CD14-positive monocyte (primary cell): ENCODE results near the gene GPR183. TPM values are rescaled to one million over a fixed set of nuclear protein-coding genes. Genes with fewer than 3 reads are reported as not detected.

Source experiments
- DNase-seq, 3 donors: peaks; one replicate each; pipeline ENCODE4 v3.0.0-alpha.2; 2011 to 2022
- H2AFZ ChIP-seq: 2 replicates; pipeline ENCODE4 v1.6.0; 2012; ENCODE audit warnings: mild to moderate bottlenecking, low read depth, low read length, inconsistent platforms; ENCODE audit not compliant: insufficient read depth, poor library complexity, severe bottlenecking
- H3K27ac ChIP-seq, 2 donors: 1 replicate in 1 of 2; 2 replicates in 1 of 2; pipeline ENCODE4 v1.5.1; 2012 to 2013; ENCODE audit warnings: low read length in 2 of 2, control low read depth in 1 of 2, inconsistent platforms in 1 of 2, low read depth in 1 of 2, mild to moderate bottlenecking in 1 of 2
- H3K27me3 ChIP-seq, 2 donors: one replicate each; pipeline versions ENCODE4 v1.6.0 to v1.6.1; 2011 to 2013; ENCODE audit warnings: low read length in 2 of 2; ENCODE audit not compliant: control insufficient read depth in 2 of 2, insufficient read depth in 2 of 2
- H3K36me3 ChIP-seq, 2 donors: replicated peaks in 1 of 2; 1 replicate in 1 of 2; 2 replicates in 1 of 2; pipeline versions ENCODE4 v1.5.1 to v1.6.1; 2012 to 2013; ENCODE audit warnings: low read length in 2 of 2, control low read depth in 1 of 2, inconsistent platforms in 1 of 2, mild to moderate bottlenecking in 1 of 2; ENCODE audit not compliant: insufficient read depth in 2 of 2, control insufficient read depth in 1 of 2
- H3K4me1 ChIP-seq, 2 donors: 1 replicate in 1 of 2; 2 replicates in 1 of 2; pipeline versions ENCODE4 v1.5.1 to v1.6.1; 2012 to 2013; ENCODE audit warnings: low read length in 2 of 2, control low read depth in 1 of 2, inconsistent platforms in 1 of 2, mild to moderate bottlenecking in 1 of 2, moderate library complexity in 1 of 2; ENCODE audit not compliant: insufficient read depth in 2 of 2, control insufficient read depth in 1 of 2
- H3K4me2 ChIP-seq: replicated peaks from 2 replicates; pipeline ENCODE3; 2012; ENCODE audit warnings: low read length, moderate library complexity, mild to moderate bottlenecking; ENCODE audit not compliant: poor library complexity, severe bottlenecking; ENCODE audit errors: extremely low read depth
- H3K4me3 ChIP-seq, 3 experiments: fragments of 200-600 bp in 1 of 3; sonication (generic) in 1 of 3; replicated peaks in 1 of 3; 1 replicate in 2 of 3; 2 replicates in 1 of 3; pipeline ENCODE4 v1.5.1; 2011 to 2013; ENCODE audit warnings: low read length in 3 of 3, mild to moderate bottlenecking in 3 of 3, control low read depth in 2 of 3, low read depth in 2 of 3, inconsistent platforms in 1 of 3, moderate library complexity in 1 of 3
- H3K79me2 ChIP-seq: 2 replicates; pipeline ENCODE4 v1.6.0; 2012; ENCODE audit warnings: mild to moderate bottlenecking, control low read depth, inconsistent platforms, low read length, moderate library complexity; ENCODE audit not compliant: insufficient read depth
- H3K9ac ChIP-seq: 2 replicates; pipeline ENCODE4 v1.6.0; 2017; ENCODE audit warnings: low read length, mild to moderate bottlenecking; ENCODE audit not compliant: insufficient read depth, poor library complexity, severe bottlenecking
- H3K9me3 ChIP-seq, 2 donors: replicated peaks in 1 of 2; 1 replicate in 1 of 2; 2 replicates in 1 of 2; pipeline versions ENCODE4 v1.5.1 to v1.6.1; 2012 to 2013; ENCODE audit warnings: low read length in 2 of 2, control low read depth in 1 of 2; ENCODE audit not compliant: control insufficient read depth in 1 of 2, insufficient read depth in 1 of 2
- H4K20me1 ChIP-seq: 2 replicates; pipeline ENCODE4 v1.6.0; 2012; ENCODE audit warnings: mild to moderate bottlenecking, low read length, control low read depth, moderate library complexity; ENCODE audit not compliant: insufficient read depth
- H3K27ac Mint-ChIP-seq, 7 donors: one replicate each; pipeline ENCODE4 v1.8.0; 2020; ENCODE audit warnings: mild to moderate bottlenecking in 7 of 7, mixed read lengths in 7 of 7, moderate library complexity in 6 of 7, inconsistent platforms in 2 of 7
- H3K27me3 Mint-ChIP-seq, 3 donors: one replicate each; pipeline ENCODE4 v1.8.0; 2021 to 2022; ENCODE audit warnings: low read depth in 3 of 3, mild to moderate bottlenecking in 3 of 3, mixed read lengths in 3 of 3, moderate library complexity in 3 of 3, inconsistent platforms in 1 of 3
- H3K36me3 Mint-ChIP-seq, 2 donors: one replicate each; pipeline ENCODE4 v1.8.0; 2020; ENCODE audit warnings: mixed read lengths in 2 of 2, inconsistent platforms in 1 of 2, mild to moderate bottlenecking in 1 of 2
- H3K4me1 Mint-ChIP-seq: one replicate; pipeline ENCODE4 v1.8.0; 2020; ENCODE audit warnings: mild to moderate bottlenecking, mixed read lengths
- H3K4me3 Mint-ChIP-seq, 2 donors: one replicate each; pipeline ENCODE4 v1.8.0; 2020; ENCODE audit warnings: mild to moderate bottlenecking in 2 of 2, mixed read lengths in 2 of 2, moderate library complexity in 1 of 2
- H3K9me3 Mint-ChIP-seq, 7 donors: one replicate each; pipeline ENCODE4 v1.8.0; 2020 to 2022; ENCODE audit warnings: mixed read lengths in 7 of 7, mild to moderate bottlenecking in 6 of 7, moderate library complexity in 6 of 7, inconsistent platforms in 2 of 7
- CTCF ChIP-seq: fragments of 200-600 bp; IDR thresholded peaks from one replicate; pipeline ENCODE4 v1.8.0; 2022; ENCODE audit warnings: antibody characterized with exemption, mild to moderate bottlenecking
- WGBS: methylation state at CpG from one replicate; pipeline ENCODE4 v1.1.5; 2013; ENCODE audit warnings: missing lambda C conversion rate; ENCODE audit not compliant: insufficient coverage; 5-methylcytosine and 5-hydroxymethylcytosine counted together
- intact Hi-C, 2 donors: fragments of 100-400 bp; cut with micrococcal nuclease; formaldehyde crosslinking; loops; one replicate each; pipeline versions ENCODE4 v1.15.0 to v1.15.1; 2023
- polyA plus RNA-seq, 3 donors: library from polyadenylated mRNA; depleted of rRNA in 1 of 3; unstranded in 2 of 3; stranded (reverse) in 1 of 3; fragments of 300-500 nt in 2 of 3; fragments of >200 nt in 1 of 3; fragmentation: Illumina TruSeq in 2 of 3; gene quantifications; 1 replicate in 2 of 3; 2 replicates in 1 of 3; pipeline ENCODE4 v1.2.3, GENCODE V29; 2012 to 2021

The GPR183 gene
- polyA plus RNA-seq, 3 donors = 190 to 459 (median 288) TPM

DNA sequence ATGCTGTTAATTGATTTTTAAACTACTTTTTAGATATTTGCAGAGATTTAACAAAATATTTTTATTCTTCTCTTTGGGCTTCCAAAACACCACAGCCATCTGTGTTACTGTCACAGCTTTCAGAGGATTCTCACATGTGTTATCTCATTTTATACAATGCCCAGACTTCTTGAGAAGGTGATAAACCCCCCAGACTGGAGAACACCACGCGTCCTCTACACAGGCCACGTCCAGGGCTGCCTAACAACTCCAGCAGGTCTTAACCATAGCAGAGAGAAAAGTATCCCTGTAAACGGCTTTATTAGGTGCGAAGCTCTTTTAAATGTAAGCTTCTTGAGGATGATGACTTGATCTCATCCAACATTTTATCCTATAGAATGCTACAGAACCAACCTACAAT, 2.0 kb downstream of the GPR183 start:
- Histone ChIP-seq H3K4me3 (peak overlapping the region in 2 of 3 experiments; percentile 74 to 92), H2AFZ (no peak overlapping the region), H3K27ac (peak overlapping the region in 1 of 2 donors; percentile 75), H3K79me2 (peaks cover 97% of the 10 kb centered on the region), H3K4me1 (peaks cover 68 to 79% of the 10 kb centered on the region in 2 donors), H3K36me3 (peaks cover 0 to 9% of the 10 kb centered on the region in 2 donors), H3K27me3 (no peaks in the 10 kb centered on the region), H3K4me2 (peak overlapping the region; percentile 73), H4K20me1 (peaks cover 46% of the 10 kb centered on the region), H3K9ac (peak overlapping the region; percentile 63), H3K9me3 (no peaks in the 10 kb centered on the region)
- no peak for TF ChIP-seq CTCF
- H3K9me3 Mint-ChIP-seq = no peaks in the 10 kb centered on the region
- no peak for DNase-seq
- no peaks in the 10 kb centered on the region for H3K27me3 Mint-ChIP-seq
- peak overlapping the region in 1 of 2 donors; percentile 91 for H3K4me3 Mint-ChIP-seq
- peak overlapping the region; percentile 59 to 99 (median 87) for H3K27ac Mint-ChIP-seq
- peaks cover 74% of the 10 kb centered on the region for H3K4me1 Mint-ChIP-seq
- intact Hi-C loops = no loop called here
- whole genome bisulfite sequencing = no CpG with 5 or more reads among the region's 5 CpGs
- peaks cover 39 to 61% of the 10 kb centered on the region in 2 donors for H3K36me3 Mint-ChIP-seq

DNA sequence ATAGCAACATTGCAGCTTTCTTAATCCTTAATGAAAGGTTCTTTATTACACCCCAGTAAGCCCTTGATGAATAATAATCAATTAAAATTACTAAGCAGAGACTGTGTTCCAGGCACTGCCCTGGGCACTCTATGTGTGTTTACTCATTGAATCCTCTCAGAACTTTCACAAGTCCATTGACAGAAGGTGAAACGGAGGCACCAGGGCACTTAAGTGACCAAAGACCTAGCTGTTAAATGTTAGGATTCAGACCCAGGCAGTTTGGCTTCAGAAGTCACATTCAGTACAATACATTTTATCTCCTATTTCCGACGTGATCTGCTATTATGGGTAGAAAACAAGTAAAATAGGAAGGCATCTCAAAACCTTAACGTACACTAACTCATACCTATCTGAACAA, 2.7 kb downstream of the GPR183 start:
- WGBS = no CpG with 5 or more reads among the region's 4 CpGs

More for the DNA sequence above, 2.7 kb downstream of the GPR183 start:
- Mint-ChIP-seq H3K4me3 (peak overlapping the region; percentile 39 to 91), H3K36me3 (peaks cover 39 to 64% of the 10 kb centered on the region in 2 donors), H3K27ac (peak overlapping the region; percentile 32 to 95 (median 88)), H3K27me3 (no peaks in the 10 kb centered on the region), H3K4me1 (peaks cover 73% of the 10 kb centered on the region), H3K9me3 (no peaks in the 10 kb centered on the region)
- Histone ChIP-seq H3K9me3 (no peaks in the 10 kb centered on the region), H3K79me2 (peaks cover 99% of the 10 kb centered on the region), H3K9ac (peak overlapping the region; percentile 35), H3K27me3 (no peaks in the 10 kb centered on the region), H3K4me3 (peak overlapping the region in 2 of 3 experiments; percentile 74 to 92), H3K4me2 (peak overlapping the region; percentile 73), H3K4me1 (peaks cover 68 to 79% of the 10 kb centered on the region in 2 donors), H3K27ac (peak overlapping the region in 1 of 2 donors; percentile 75), H4K20me1 (peaks cover 52% of the 10 kb centered on the region), H2AFZ (no peak overlapping the region), H3K36me3 (peaks cover 2 to 9% of the 10 kb centered on the region in 2 donors)
- no peak for TF ChIP-seq CTCF
- intact Hi-C loops = no loop called here
- DNase-seq = no peak
